IPS-18a (cell line): ENCODE data around the gene CDH1.

Experiments used
- H3K27ac ChIP-seq: one replicate; pipeline ENCODE4 v1.5.1; 2013; ENCODE audit warnings: low read length
- H3K27me3 ChIP-seq: one replicate; pipeline ENCODE4 v1.6.1; 2013; ENCODE audit warnings: mild to moderate bottlenecking, low read length; ENCODE audit not compliant: control insufficient read depth, insufficient read depth
- H3K36me3 ChIP-seq: one replicate; pipeline ENCODE4 v1.6.1; 2013; ENCODE audit warnings: low read depth, low read length; ENCODE audit not compliant: control insufficient read depth
- H3K4me1 ChIP-seq: one replicate; pipeline ENCODE4 v1.6.1; 2013; ENCODE audit warnings: low read depth, low read length; ENCODE audit not compliant: control insufficient read depth
- H3K4me3 ChIP-seq: one replicate; pipeline ENCODE4 v1.5.1; 2013; ENCODE audit warnings: low read length
- H3K9ac ChIP-seq: one replicate; pipeline ENCODE4 v1.6.1; 2013; ENCODE audit warnings: mild to moderate bottlenecking, low read length, moderate library complexity
- H3K9me3 ChIP-seq: one replicate; pipeline ENCODE4 v1.6.1; 2013; ENCODE audit warnings: low read depth, low read length; ENCODE audit not compliant: control insufficient read depth

CDH1 gene

GRCh38 chr16:68800257-68800875 is 63.3 kb downstream of the CDH1 start:
- H3K4me3 ChIP-seq: no peak overlapping the region
- peaks cover 12% of the 10 kb centered on the region for H3K4me1 ChIP-seq
- no peak overlapping the region for H3K27ac ChIP-seq
- H3K9ac ChIP-seq: no peak overlapping the region
- H3K36me3 ChIP-seq: peaks cover 15% of the 10 kb centered on the region
- no peaks in the 10 kb centered on the region for H3K27me3 ChIP-seq
- H3K9me3 ChIP-seq: no peaks in the 10 kb centered on the region

GRCh38 chr16:68802190-68802589 is 65.1 kb downstream of the CDH1 start:
- Histone ChIP-seq H3K9ac (no peak overlapping the region), H3K27ac (no peak overlapping the region), H3K36me3 (peaks cover 15% of the 10 kb centered on the region), H3K4me1 (peaks cover 12% of the 10 kb centered on the region), H3K27me3 (no peaks in the 10 kb centered on the region), H3K9me3 (no peaks in the 10 kb centered on the region), H3K4me3 (no peak overlapping the region)

GRCh38 chr16:68806422-68806821 is 69.3 kb downstream of the CDH1 start:
- Histone ChIP-seq H3K4me3 (no peak overlapping the region), H3K36me3 (peaks cover 41% of the 10 kb centered on the region), H3K4me1 (peaks cover 4% of the 10 kb centered on the region), H3K9me3 (no peaks in the 10 kb centered on the region), H3K27me3 (no peaks in the 10 kb centered on the region), H3K9ac (no peak overlapping the region), H3K27ac (no peak overlapping the region)

GRCh38 chr16:68806981-68807380 is 69.9 kb downstream of the CDH1 start:
- no peak overlapping the region for H3K9ac ChIP-seq
- no peaks in the 10 kb centered on the region for H3K9me3 ChIP-seq
- H3K27ac ChIP-seq: no peak overlapping the region
- peaks cover 41% of the 10 kb centered on the region for H3K36me3 ChIP-seq
- peaks cover 4% of the 10 kb centered on the region for H3K4me1 ChIP-seq
- no peaks in the 10 kb centered on the region for H3K27me3 ChIP-seq
- no peak overlapping the region for H3K4me3 ChIP-seq

- Histone ChIP-seq H3K9ac (no peak overlapping the region), H3K36me3 (peaks cover 70% of the 10 kb centered on the region), H3K4me1 (no peaks in the 10 kb centered on the region), H3K27me3 (no peaks in the 10 kb centered on the region), H3K4me3 (no peak overlapping the region), H3K27ac (no peak overlapping the region), H3K9me3 (no peaks in the 10 kb centered on the region)
Observed at GRCh38 chr16:68814516-68814915, 77.4 kb downstream of the CDH1 start.

GRCh38 chr16:68823401-68824135 is 86.5 kb downstream of the CDH1 start:
- H3K4me3 ChIP-seq: no peak overlapping the region
- peaks cover 48% of the 10 kb centered on the region for H3K36me3 ChIP-seq
- H3K27me3 ChIP-seq: no peaks in the 10 kb centered on the region
- no peaks in the 10 kb centered on the region for H3K4me1 ChIP-seq
- no peaks in the 10 kb centered on the region for H3K9me3 ChIP-seq
- no peak overlapping the region for H3K27ac ChIP-seq
- no peak overlapping the region for H3K9ac ChIP-seq

- Histone ChIP-seq H3K27ac (no peak overlapping the region), H3K4me3 (no peak overlapping the region), H3K4me1 (no peaks in the 10 kb centered on the region), H3K36me3 (peaks cover 54% of the 10 kb centered on the region), H3K9me3 (no peaks in the 10 kb centered on the region), H3K27me3 (no peaks in the 10 kb centered on the region), H3K9ac (no peak overlapping the region)
Observed at GRCh38 chr16:68825427-68825826, 88.3 kb downstream of the CDH1 start.

- H3K36me3 ChIP-seq: peaks cover 58% of the 10 kb centered on the region
- no peak overlapping the region for H3K9ac ChIP-seq
- no peak overlapping the region for H3K4me3 ChIP-seq
- H3K27ac ChIP-seq: no peak overlapping the region
- no peaks in the 10 kb centered on the region for H3K4me1 ChIP-seq
- no peaks in the 10 kb centered on the region for H3K9me3 ChIP-seq
- H3K27me3 ChIP-seq: no peaks in the 10 kb centered on the region
Observed at GRCh38 chr16:68826652-68827051, 89.6 kb downstream of the CDH1 start.

GRCh38 chr16:68833251-68833650 is 96.2 kb downstream of the CDH1 start:
- Histone ChIP-seq H3K27ac (no peak overlapping the region), H3K36me3 (peaks cover 64% of the 10 kb centered on the region), H3K27me3 (no peaks in the 10 kb centered on the region), H3K9me3 (no peaks in the 10 kb centered on the region), H3K9ac (no peak overlapping the region), H3K4me1 (no peaks in the 10 kb centered on the region), H3K4me3 (no peak overlapping the region)

- H3K4me3 ChIP-seq: no peak overlapping the region
- H3K9ac ChIP-seq: no peak overlapping the region
- H3K4me1 ChIP-seq: no peaks in the 10 kb centered on the region
- H3K27ac ChIP-seq: no peak overlapping the region
- H3K9me3 ChIP-seq: no peaks in the 10 kb centered on the region
- peaks cover 52% of the 10 kb centered on the region for H3K36me3 ChIP-seq
- H3K27me3 ChIP-seq: no peaks in the 10 kb centered on the region
Observed at GRCh38 chr16:68834550-68834949, 97.5 kb downstream of the CDH1 start.

- Histone ChIP-seq H3K4me3 (no peak overlapping the region), H3K9me3 (no peaks in the 10 kb centered on the region), H3K27ac (no peak overlapping the region), H3K36me3 (peaks cover 40% of the 10 kb centered on the region), H3K27me3 (no peaks in the 10 kb centered on the region), H3K9ac (no peak overlapping the region), H3K4me1 (no peaks in the 10 kb centered on the region)
Observed at GRCh38 chr16:68835970-68836369, 98.9 kb downstream of the CDH1 start.

- no peak overlapping the region for H3K4me3 ChIP-seq
Observed at GRCh38 chr16:68839831-68840230, 102.7 kb downstream of the CDH1 start.

More at GRCh38 chr16:68839831-68840230, 102.7 kb downstream of the CDH1 start:
- H3K4me1 ChIP-seq: peaks cover 6% of the 10 kb centered on the region
- H3K9ac ChIP-seq: no peak overlapping the region
- peaks cover 10% of the 10 kb centered on the region for H3K36me3 ChIP-seq
- H3K27ac ChIP-seq: no peak overlapping the region
- no peaks in the 10 kb centered on the region for H3K27me3 ChIP-seq
- H3K9me3 ChIP-seq: no peaks in the 10 kb centered on the region
